Panc1 (cell line): ENCODE results near the gene CHST12. TPM values are rescaled to one million over a fixed set of nuclear protein-coding genes. Genes with fewer than 3 reads are reported as not detected.

Source experiments
- ATAC-seq: fragments of 200-7000 bp; cut with Tn5 transposase; 2 replicates; pipeline ENCODE4 v1.9.1; 2020; ENCODE audit warnings: mild to moderate bottlenecking, moderate library complexity
- BruUV-seq: library from RNA; stranded (reverse); fragments of 400-500 nt; replicated peaks from 2 replicates; lab custom pipeline; 2021; lab: Mats Ljungman, UMichigan
- CTCF ChIA-PET: fragments of 300-600 bp; sonication (Branson Sonifier 250); formaldehyde crosslinking; loops from one replicate; lab custom pipeline; 2022; ENCODE audit warnings: antibody characterized with exemption; lab: Charles Lee
- POLR2A ChIA-PET: fragments of 300-600 bp; sonication (Branson Sonifier 250); formaldehyde crosslinking; loops from one replicate; lab custom pipeline; 2022; ENCODE audit warnings: antibody characterized with exemption; lab: Charles Lee
- DNase-seq: peaks from one replicate; pipeline ENCODE4 v3.0.0-alpha.2; 2010; ENCODE audit warnings: low read depth, low spot score
- H3K27ac ChIP-seq: 2 replicates; pipeline ENCODE4 v1.5.1; 2011; ENCODE audit warnings: mild to moderate bottlenecking, low read length, inconsistent platforms
- H3K27me3 ChIP-seq: fragments of 200-500 bp; sonication (Bioruptor generic); 2 replicates; pipeline ENCODE4 v1.6.0; 2014; ENCODE audit warnings: low read length, inconsistent platforms; ENCODE audit not compliant: control insufficient read depth, insufficient read depth
- H3K36me3 ChIP-seq: fragments of 200-500 bp; sonication (Bioruptor generic); 2 replicates; pipeline ENCODE4 v1.5.1; 2014; ENCODE audit warnings: inconsistent platforms, mild to moderate bottlenecking, low read length, moderate library complexity; ENCODE audit not compliant: control insufficient read depth, insufficient read depth
- H3K4me1 ChIP-seq: 2 replicates; pipeline ENCODE4 v1.5.1; 2011; ENCODE audit warnings: inconsistent platforms, mild to moderate bottlenecking, low read length, moderate library complexity; ENCODE audit not compliant: control insufficient read depth, insufficient read depth
- H3K4me3 ChIP-seq, 2 experiments: 2 replicates each; pipeline ENCODE4 v1.5.1; 2011 to 2012; ENCODE audit warnings: low read depth in 2 of 2, low read length in 2 of 2, mild to moderate bottlenecking in 2 of 2, inconsistent platforms in 1 of 2, moderate library complexity in 1 of 2
- H3K9me3 ChIP-seq: fragments of 200-500 bp; sonication (Bioruptor generic); 2 replicates; pipeline ENCODE4 v1.5.1; 2014; ENCODE audit warnings: low read depth, mild to moderate bottlenecking, inconsistent platforms, low read length, moderate library complexity; ENCODE audit not compliant: control insufficient read depth, insufficient read depth
- POLR2AphosphoS5 ChIP-seq: IDR thresholded peaks from 2 replicates; pipeline ENCODE4 v1.6.1; 2012; ENCODE audit warnings: mild to moderate bottlenecking, low read depth, low read length, moderate library complexity
- SIN3A ChIP-seq: IDR thresholded peaks from 2 replicates; pipeline ENCODE4 v1.6.1; 2012; ENCODE audit warnings: low read depth, mild to moderate bottlenecking, low read length, moderate library complexity, borderline replicate concordance; ENCODE audit not compliant: insufficient read depth
- TCF7L2 ChIP-seq: IDR thresholded peaks from 2 replicates; pipeline ENCODE4 v1.6.1; 2011; ENCODE audit warnings: mild to moderate bottlenecking, low read depth, low read length, inconsistent platforms
- in situ Hi-C: cut with HindIII; loops from 2 replicates; pipeline ENCODE4 v1.10.0; 2016; ENCODE audit warnings: low sequenced_read_pairs, low pct_unique_long_range_greater_than_20kb
- intact Hi-C: fragments of 100-400 bp; cut with micrococcal nuclease; formaldehyde crosslinking; loops from one replicate; pipeline ENCODE4 v1.10.0; 2022; ENCODE audit not compliant: unreplicated experiment
- total RNA-seq: library from RNA; stranded (reverse); gene quantifications from one replicate; pipeline ENCODE4 v1.2.1, GENCODE V29; 2021; ENCODE audit not compliant: unreplicated experiment
- TF ChIP-seq, protein P1 (sequence below): fragments of 450-650 bp; IDR thresholded peaks from 2 replicates; pipeline ENCODE4 v1.5.1; 2017; ENCODE audit warnings: mild to moderate bottlenecking
- TF ChIP-seq, protein P2 (sequence below), 2 experiments: IDR thresholded peaks; 2 replicates each; pipeline ENCODE4 v1.6.1; 2011 to 2012; ENCODE audit warnings: low read depth in 2 of 2, control low read depth in 1 of 2, low read length in 1 of 2, mild to moderate bottlenecking in 1 of 2, moderate library complexity in 1 of 2; ENCODE audit not compliant: insufficient read depth in 1 of 2

Gene CHST12
- total RNA-seq, 1 experiment from 2014 or later: 48.3 TPM

DNA sequence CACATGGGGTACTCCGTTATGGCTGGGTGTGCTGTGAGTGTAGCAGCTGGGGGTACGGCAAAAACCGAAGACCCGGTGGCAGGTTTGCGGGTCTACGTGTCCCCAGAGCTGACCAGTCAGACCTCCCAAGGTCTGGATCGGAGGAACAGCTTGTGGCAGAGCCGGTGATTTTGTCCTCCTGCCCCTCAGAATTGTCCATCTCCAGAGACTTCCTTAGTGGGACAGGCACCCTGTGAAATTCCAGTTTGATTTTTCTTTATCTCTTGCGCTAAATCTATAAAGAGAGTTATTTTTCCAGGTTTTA lies 47.8 kb upstream of the CHST12 start:
- DNase-seq (no peak), ATAC-seq (no peak)
- peak overlapping the region; percentile 89 for H3K27ac ChIP-seq
- TF ChIP-seq TCF7L2 (no peak), SIN3A (no peak), POLR2AphosphoS5 (no peak)
- TF ChIP-seq, protein P1, sequence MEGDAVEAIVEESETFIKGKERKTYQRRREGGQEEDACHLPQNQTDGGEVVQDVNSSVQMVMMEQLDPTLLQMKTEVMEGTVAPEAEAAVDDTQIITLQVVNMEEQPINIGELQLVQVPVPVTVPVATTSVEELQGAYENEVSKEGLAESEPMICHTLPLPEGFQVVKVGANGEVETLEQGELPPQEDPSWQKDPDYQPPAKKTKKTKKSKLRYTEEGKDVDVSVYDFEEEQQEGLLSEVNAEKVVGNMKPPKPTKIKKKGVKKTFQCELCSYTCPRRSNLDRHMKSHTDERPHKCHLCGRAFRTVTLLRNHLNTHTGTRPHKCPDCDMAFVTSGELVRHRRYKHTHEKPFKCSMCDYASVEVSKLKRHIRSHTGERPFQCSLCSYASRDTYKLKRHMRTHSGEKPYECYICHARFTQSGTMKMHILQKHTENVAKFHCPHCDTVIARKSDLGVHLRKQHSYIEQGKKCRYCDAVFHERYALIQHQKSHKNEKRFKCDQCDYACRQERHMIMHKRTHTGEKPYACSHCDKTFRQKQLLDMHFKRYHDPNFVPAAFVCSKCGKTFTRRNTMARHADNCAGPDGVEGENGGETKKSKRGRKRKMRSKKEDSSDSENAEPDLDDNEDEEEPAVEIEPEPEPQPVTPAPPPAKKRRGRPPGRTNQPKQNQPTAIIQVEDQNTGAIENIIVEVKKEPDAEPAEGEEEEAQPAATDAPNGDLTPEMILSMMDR: no peak
- TF ChIP-seq, protein P2, sequence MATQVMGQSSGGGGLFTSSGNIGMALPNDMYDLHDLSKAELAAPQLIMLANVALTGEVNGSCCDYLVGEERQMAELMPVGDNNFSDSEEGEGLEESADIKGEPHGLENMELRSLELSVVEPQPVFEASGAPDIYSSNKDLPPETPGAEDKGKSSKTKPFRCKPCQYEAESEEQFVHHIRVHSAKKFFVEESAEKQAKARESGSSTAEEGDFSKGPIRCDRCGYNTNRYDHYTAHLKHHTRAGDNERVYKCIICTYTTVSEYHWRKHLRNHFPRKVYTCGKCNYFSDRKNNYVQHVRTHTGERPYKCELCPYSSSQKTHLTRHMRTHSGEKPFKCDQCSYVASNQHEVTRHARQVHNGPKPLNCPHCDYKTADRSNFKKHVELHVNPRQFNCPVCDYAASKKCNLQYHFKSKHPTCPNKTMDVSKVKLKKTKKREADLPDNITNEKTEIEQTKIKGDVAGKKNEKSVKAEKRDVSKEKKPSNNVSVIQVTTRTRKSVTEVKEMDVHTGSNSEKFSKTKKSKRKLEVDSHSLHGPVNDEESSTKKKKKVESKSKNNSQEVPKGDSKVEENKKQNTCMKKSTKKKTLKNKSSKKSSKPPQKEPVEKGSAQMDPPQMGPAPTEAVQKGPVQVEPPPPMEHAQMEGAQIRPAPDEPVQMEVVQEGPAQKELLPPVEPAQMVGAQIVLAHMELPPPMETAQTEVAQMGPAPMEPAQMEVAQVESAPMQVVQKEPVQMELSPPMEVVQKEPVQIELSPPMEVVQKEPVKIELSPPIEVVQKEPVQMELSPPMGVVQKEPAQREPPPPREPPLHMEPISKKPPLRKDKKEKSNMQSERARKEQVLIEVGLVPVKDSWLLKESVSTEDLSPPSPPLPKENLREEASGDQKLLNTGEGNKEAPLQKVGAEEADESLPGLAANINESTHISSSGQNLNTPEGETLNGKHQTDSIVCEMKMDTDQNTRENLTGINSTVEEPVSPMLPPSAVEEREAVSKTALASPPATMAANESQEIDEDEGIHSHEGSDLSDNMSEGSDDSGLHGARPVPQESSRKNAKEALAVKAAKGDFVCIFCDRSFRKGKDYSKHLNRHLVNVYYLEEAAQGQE (IDR thresholded peaks at IDR 0.05; ENCODE audit: insufficient read depth in 1 of 2, low read depth in 2 of 2, low read length in 1 of 2): no peak
- no peaks in the 10 kb centered on the region for H3K9me3 ChIP-seq
- peak overlapping the region; percentile 64 to 98 for H3K4me3 ChIP-seq
- H3K4me1 ChIP-seq: peaks cover 20% of the 10 kb centered on the region
- ChIA-PET POLR2A (interaction anchor here (0.6 kb wide), 1 partner anchor 22 kb away, joined by 3 read pairs; no protein-coding TSS in a partner anchor), CTCF (no interaction called here)
- intact Hi-C loops: no loop called here
- peaks cover 21% of the 10 kb centered on the region for H3K36me3 ChIP-seq
- in situ Hi-C loops: no loop called here
- BruUV-seq: TSS peak; percentile 71
- H3K27me3 ChIP-seq: no peaks in the 10 kb centered on the region

DNA sequence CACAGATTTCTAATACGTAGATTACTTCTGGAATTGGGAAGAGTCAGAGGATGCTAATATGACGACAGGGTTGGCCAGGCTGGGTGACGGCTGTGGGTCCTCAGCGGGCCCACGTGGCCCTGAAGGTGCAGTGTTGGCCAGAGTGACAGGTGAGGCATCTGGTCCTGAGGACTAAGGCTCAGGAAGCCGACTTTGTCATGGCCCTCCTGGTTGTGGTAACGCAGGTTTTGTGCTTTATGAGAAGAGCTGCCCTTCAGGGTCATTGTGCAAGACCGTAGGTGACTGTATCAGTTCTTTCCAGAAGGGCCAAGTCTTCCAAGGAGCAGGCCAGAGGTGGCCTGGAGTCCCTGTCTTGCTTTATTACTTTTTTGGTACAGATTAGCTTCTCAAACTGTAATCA lies 46.2 kb upstream of the CHST12 start:
- Histone ChIP-seq H3K27ac (peak overlapping the region; percentile 44), H3K36me3 (peaks cover 28% of the 10 kb centered on the region), H3K4me1 (peaks cover 20% of the 10 kb centered on the region), H3K27me3 (no peaks in the 10 kb centered on the region), H3K9me3 (no peaks in the 10 kb centered on the region), H3K4me3 (peak overlapping the region; percentile 64 to 98)
- DNase-seq (no peak), ATAC-seq (no peak)
- TF ChIP-seq SIN3A (no peak), POLR2AphosphoS5 (no peak), TCF7L2 (no peak)
- TF ChIP-seq, protein P1: no peak
- TF ChIP-seq, protein P2 (IDR thresholded peaks at IDR 0.05; ENCODE audit: insufficient read depth in 1 of 2, low read depth in 2 of 2, low read length in 1 of 2): no peak
- in situ Hi-C loops: no loop called here
- BruUV-seq: no TSS peak
- intact Hi-C loops: no loop called here
- CTCF ChIA-PET: interaction anchor here (0.6 kb wide), 1 partner anchor 693 kb away, joined by 3 read pairs; no protein-coding TSS in a partner anchor
- POLR2A ChIA-PET: interaction anchor here (0.7 kb wide), 1 partner anchor 397 kb away, joined by 3 read pairs; no protein-coding TSS in a partner anchor
